PC-9 (cell line): ENCODE data around the gene C17orf113.

ENCODE experiments used
- EZH2 ChIP-seq: fragments of 200-600 bp; sonication (generic); IDR thresholded peaks from 2 replicates; pipeline ENCODE4 v1.8.0; 2017; ENCODE audit warnings: antibody characterized with exemption, low read depth
- TF ChIP-seq, protein P1 (sequence below): fragments of 200-600 bp; sonication (generic); conservative IDR thresholded peaks from 2 replicates; pipeline ENCODE4 v1.6.1; 2017; ENCODE audit warnings: mixed run types, antibody characterized with exemption, mild to moderate bottlenecking, moderate library complexity

DNA sequence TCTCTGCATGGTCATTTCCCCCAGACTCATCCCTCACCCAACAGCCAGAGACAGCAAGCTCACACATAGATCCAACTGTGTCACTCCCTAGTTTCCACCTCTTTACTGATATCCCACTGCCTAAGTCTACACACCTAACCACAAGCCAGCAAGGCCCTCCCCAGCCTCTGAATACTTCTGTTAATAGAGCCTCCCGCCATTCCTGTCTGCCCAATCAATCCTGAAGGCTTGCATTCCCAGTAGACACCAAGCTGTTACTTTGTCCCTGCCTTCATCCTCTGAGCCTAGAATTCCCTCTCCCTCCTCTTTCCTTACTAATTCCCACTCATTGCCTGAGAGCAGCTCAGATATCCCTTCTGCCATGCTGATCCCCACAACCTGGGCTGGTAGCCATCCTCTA is 4.7 kb downstream of the C17orf113 start:
- TF ChIP-seq, protein P1, sequence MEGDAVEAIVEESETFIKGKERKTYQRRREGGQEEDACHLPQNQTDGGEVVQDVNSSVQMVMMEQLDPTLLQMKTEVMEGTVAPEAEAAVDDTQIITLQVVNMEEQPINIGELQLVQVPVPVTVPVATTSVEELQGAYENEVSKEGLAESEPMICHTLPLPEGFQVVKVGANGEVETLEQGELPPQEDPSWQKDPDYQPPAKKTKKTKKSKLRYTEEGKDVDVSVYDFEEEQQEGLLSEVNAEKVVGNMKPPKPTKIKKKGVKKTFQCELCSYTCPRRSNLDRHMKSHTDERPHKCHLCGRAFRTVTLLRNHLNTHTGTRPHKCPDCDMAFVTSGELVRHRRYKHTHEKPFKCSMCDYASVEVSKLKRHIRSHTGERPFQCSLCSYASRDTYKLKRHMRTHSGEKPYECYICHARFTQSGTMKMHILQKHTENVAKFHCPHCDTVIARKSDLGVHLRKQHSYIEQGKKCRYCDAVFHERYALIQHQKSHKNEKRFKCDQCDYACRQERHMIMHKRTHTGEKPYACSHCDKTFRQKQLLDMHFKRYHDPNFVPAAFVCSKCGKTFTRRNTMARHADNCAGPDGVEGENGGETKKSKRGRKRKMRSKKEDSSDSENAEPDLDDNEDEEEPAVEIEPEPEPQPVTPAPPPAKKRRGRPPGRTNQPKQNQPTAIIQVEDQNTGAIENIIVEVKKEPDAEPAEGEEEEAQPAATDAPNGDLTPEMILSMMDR, result no peak
- no peak for TF ChIP-seq EZH2
